Psoas muscle (tissue), 8 donors: ENCODE measurements around the gene ARAP3. TPM values are rescaled to one million over a fixed set of nuclear protein-coding genes. Genes with fewer than 3 reads are reported as not detected.

ENCODE experiments used
- ATAC-seq, 4 donors: fragments of 200-7000 bp; cut with Tn5 transposase; one replicate each; pipeline ENCODE4 v1.9.1; 2020; ENCODE audit warnings: moderate library complexity in 3 of 4, mild to moderate bottlenecking in 2 of 4
- DNase-seq, 2 donors: peaks; one replicate each; pipeline ENCODE4 v3.0.0-alpha.2; 2020
- H3K27ac ChIP-seq: fragments of 200-600 bp; one replicate; pipeline ENCODE4 v1.8.0; 2022
- H3K27me3 ChIP-seq, 3 donors: fragments of 200-600 bp in 1 of 3; one replicate each; pipeline versions ENCODE4 v1.6.1 to v1.8.0; 2013 to 2022; ENCODE audit warnings: low read length in 2 of 3, mild to moderate bottlenecking in 2 of 3, moderate library complexity in 1 of 3; ENCODE audit not compliant: insufficient read depth in 3 of 3
- H3K36me3 ChIP-seq, 2 donors: fragments of 200-600 bp in 1 of 2; one replicate each; pipeline versions ENCODE4 v1.6.1 to v1.8.0; 2013 to 2022; ENCODE audit warnings: low read depth in 1 of 2, mild to moderate bottlenecking in 1 of 2, moderate library complexity in 1 of 2; ENCODE audit not compliant: insufficient read depth in 1 of 2
- H3K4me1 ChIP-seq: fragments of 200-600 bp; one replicate; pipeline ENCODE4 v1.8.0; 2022
- H3K4me3 ChIP-seq: fragments of 200-600 bp; one replicate; pipeline ENCODE4 v1.8.0; 2022; ENCODE audit warnings: mild to moderate bottlenecking
- H3K9me3 ChIP-seq: fragments of 200-600 bp; one replicate; pipeline ENCODE4 v1.8.0; 2022
- WGBS, 3 donors: extraction: QIAGEN DNeasy Blood & Tissue Kit; methylation state at CpG; one replicate each; pipeline versions ENCODE4 v1.1.6 to v1.1.7; 2013; 5-methylcytosine and 5-hydroxymethylcytosine counted together
- intact Hi-C, 2 donors: fragments of 100-400 bp; cut with DNase I; formaldehyde crosslinking; loops; one replicate each; pipeline versions ENCODE4 v1.11.0 to v1.14.2; 2022
- polyA plus RNA-seq, 3 donors: library from polyadenylated mRNA; stranded (reverse); fragments of 200-250 nt; gene quantifications; one replicate each; pipeline ENCODE4 v1.2.3, GENCODE V29; 2013
- total RNA-seq, 4 donors: library from RNA; stranded (reverse); fragmentation: NEBNext Ultra II Directional in 2 of 4; extraction: Animal tissue kit (Norgen Biotek cat#: 25700) in 2 of 4; gene quantifications; one replicate each; pipeline versions ENCODE4 v1.2.1 to v1.2.4, GENCODE V29; 2021 to 2023
- TF ChIP-seq, protein P1 (sequence below): fragments of 200-600 bp; IDR thresholded peaks from one replicate; pipeline ENCODE4 v1.8.0; 2022; ENCODE audit warnings: antibody characterized with exemption
- donor health status: healthy with polysubstance abuse.
- donor health status: DM: no; HTN: no; CAD: no; lungs with moderate emphysema.
- donor health status: Bipolar disorder and iron deficiency.
- donor health status: healthy.
- donor health status: DM: yes; HTN: yes; CAD: no.
- donor health status: DM: no; HTN: no; CAD: no.
- donor health status: DM: no; HTN: no; CAD: no.
- donor health status: DM: yes; HTN: yes; CAD: no.

The ARAP3 gene
- total and polyA plus RNA-seq, 7 donors: 2.4 to 10.0 (median 5.2) TPM

DNA sequence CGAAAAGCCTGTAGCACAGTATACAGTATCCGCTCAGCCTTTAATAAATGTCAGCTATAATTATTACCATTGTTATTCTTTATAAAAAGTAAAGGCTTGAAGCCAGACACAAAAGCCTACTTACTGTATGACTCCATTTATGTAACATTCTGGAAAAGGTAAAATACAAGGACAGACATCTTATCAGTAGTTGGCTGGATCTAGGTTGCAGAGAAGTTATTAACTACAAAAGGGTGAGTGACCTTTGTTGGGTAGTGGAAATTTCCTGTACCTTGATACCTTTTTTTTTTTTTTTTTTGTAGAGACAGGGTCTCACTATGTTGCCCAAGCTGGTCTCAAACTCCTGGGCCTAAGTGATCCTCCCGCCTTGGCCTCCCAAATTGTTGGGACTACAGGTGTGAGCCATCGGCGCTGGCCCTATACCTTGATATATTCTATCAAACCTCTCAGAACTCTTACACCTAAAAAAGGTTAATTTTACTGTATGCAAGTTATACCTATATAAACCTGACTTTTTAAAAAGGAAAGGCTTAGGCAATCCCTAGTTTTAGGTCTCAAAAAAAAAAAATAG is 51.4 kb downstream of the ARAP3 start:
- ATAC-seq: no peak
- no peak overlapping the region for H3K27ac ChIP-seq
- no peaks in the 10 kb centered on the region for H3K9me3 ChIP-seq
- peaks cover 10% of the 10 kb centered on the region for H3K4me1 ChIP-seq
- 96 to 98% (median 97%) methylated on average over 5 of the region's 5 CpGs for WGBS, 3 donors
- no peaks in the 10 kb centered on the region for H3K27me3 ChIP-seq
- H3K4me3 ChIP-seq: no peak overlapping the region
- intact Hi-C loops: no loop called here
- TF ChIP-seq, protein P1, sequence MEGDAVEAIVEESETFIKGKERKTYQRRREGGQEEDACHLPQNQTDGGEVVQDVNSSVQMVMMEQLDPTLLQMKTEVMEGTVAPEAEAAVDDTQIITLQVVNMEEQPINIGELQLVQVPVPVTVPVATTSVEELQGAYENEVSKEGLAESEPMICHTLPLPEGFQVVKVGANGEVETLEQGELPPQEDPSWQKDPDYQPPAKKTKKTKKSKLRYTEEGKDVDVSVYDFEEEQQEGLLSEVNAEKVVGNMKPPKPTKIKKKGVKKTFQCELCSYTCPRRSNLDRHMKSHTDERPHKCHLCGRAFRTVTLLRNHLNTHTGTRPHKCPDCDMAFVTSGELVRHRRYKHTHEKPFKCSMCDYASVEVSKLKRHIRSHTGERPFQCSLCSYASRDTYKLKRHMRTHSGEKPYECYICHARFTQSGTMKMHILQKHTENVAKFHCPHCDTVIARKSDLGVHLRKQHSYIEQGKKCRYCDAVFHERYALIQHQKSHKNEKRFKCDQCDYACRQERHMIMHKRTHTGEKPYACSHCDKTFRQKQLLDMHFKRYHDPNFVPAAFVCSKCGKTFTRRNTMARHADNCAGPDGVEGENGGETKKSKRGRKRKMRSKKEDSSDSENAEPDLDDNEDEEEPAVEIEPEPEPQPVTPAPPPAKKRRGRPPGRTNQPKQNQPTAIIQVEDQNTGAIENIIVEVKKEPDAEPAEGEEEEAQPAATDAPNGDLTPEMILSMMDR: no peak
- H3K36me3 ChIP-seq: peaks cover 8 to 82% of the 10 kb centered on the region in 2 donors
- no peak for DNase-seq

DNA sequence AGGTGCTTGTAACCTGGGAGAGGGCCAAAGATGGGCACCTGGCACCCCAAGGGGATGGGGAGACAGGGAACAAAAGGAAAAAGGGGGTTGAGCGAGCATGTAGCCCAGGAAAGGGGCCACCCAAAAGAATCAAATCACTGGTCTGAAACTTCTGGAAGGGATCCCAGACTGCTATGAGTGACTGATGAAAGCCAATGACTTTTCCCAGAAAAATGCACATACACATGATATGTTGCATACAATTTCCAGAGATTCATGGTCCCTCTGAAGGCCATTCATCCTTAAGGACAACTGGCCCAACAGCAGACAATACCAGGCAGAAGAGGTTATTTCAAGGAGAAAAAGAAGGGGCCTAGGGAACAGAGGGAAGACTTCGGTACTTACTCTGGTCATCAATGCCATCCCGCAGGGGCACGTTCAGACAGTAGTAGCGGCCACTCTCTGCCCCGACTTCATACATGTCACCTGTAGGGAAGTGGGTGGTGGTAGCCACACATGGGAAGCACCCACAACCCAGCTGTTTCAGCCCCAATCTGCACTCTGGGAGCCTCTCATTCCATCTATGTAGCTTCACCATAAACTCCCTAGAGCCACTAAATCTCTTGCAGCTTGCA is 53.7 kb downstream of the ARAP3 start:
- ATAC-seq (no peak), DNase-seq (no peak)
- peaks cover 10 to 93% of the 10 kb centered on the region in 2 donors for H3K36me3 ChIP-seq
- H3K4me1 ChIP-seq: peaks cover 3% of the 10 kb centered on the region
- no peaks in the 10 kb centered on the region for H3K27me3 ChIP-seq
- H3K9me3 ChIP-seq: no peaks in the 10 kb centered on the region
- 95 to 99% (median 98%) methylated on average over 6 of the region's 6 CpGs for WGBS, 3 donors
- H3K4me3 ChIP-seq: no peak overlapping the region
- TF ChIP-seq, protein P1: no peak
- no peak overlapping the region for H3K27ac ChIP-seq
- intact Hi-C loops: loop anchor here (10.0 kb wide), 1 partner anchor 53 kb away; no protein-coding TSS in a partner anchor

DNA sequence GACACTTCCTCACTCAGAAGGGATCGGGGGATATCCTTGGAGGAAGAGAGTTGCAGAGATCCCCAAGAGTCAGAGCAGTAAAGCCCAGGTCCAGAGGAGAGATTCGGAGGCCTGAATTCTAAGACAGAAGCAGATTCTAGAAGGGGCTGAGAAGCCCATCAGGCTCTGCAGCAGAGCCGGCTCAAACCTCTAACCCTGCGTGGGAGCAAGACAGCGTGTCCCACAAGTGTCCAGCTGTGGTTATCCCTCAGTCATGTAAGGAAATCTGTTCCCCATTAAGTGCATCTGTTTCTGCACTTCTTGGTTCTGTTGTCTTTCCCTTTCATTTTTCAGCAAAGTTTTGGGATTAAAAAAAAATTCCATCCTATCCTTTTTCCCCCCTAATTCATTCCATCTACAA is 58.4 kb downstream of the ARAP3 start:
- DNase-seq: no peak
- Histone ChIP-seq H3K4me3 (no peak overlapping the region), H3K4me1 (no peaks in the 10 kb centered on the region), H3K9me3 (no peaks in the 10 kb centered on the region), H3K27me3 (no peaks in the 10 kb centered on the region), H3K36me3 (peaks cover 13 to 90% of the 10 kb centered on the region in 2 donors), H3K27ac (no peak overlapping the region)
- intact Hi-C loops: loop anchor here (5.0 to 10.0 kb wide), 2 partner anchors 49 to 1231 kb away; no protein-coding TSS in a partner anchor
- no peak for ATAC-seq
- WGBS, 3 donors: 70 to 77% (median 75%) methylated on average over 5 of the region's 5 CpGs
- TF ChIP-seq, protein P1: no peak

DNA sequence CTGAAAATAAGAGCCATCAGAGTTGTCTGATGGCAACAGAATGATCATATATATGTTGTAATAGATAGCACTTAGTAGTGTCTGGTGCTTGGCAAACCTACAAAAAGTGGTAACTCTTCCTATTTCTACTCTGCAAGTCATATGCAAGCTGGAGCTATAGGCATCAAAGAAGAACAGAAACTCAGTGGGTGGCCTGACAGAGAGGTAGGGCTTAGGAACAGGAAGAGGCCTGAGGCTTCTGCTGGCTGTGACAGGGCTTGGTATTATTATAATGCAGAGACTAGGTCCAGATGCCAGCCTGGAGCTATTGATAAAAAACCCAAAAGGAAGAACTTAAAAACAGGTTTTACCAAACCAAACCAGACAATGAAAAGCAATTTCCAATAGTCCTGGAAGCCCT is 58.8 kb downstream of the ARAP3 start:
- no peaks in the 10 kb centered on the region for H3K4me1 ChIP-seq
- intact Hi-C loops: loop anchor here (5.0 to 10.0 kb wide), 2 partner anchors 48 to 1231 kb away; no protein-coding TSS in a partner anchor
- H3K27me3 ChIP-seq: no peaks in the 10 kb centered on the region
- no peak overlapping the region for H3K4me3 ChIP-seq
- H3K27ac ChIP-seq: no peak overlapping the region
- H3K36me3 ChIP-seq: peaks cover 11 to 85% of the 10 kb centered on the region in 2 donors
- no peak for ATAC-seq
- TF ChIP-seq, protein P1: no peak
- no peaks in the 10 kb centered on the region for H3K9me3 ChIP-seq
- DNase-seq: no peak
